Measurements from ENCODE around the gene LDLRAD2.

DNA sequence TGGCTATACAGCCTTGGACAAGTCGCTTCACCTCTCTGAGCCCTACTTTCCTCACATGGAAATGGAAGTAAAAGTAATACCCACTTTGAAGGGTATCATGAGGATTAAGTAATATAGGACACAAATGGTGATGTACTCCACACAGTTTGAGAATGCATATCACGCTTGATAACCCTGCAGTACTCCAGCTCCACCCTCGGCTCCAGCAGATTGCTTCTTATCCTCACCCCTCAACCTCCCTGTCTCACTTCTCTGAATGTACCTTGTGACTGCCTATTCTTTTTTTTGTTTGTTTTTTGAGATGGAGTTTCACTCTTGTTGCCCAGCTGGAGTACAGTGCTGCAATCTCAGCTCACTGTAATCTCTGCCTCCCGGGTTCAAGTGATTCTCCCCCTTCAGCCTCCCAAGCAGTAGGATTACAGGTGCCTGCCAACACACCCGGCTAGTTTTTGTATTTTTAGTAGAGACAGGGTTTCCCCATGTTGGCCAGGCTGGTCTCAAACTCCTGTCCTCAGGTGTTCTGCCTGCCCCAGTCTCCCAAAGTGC is 55.5 kb downstream of the LDLRAD2 start:
- TF ChIP-seq CTCF (IDR thresholded peaks at IDR 0.05 in 2 of 3, conservative IDR thresholded peaks at IDR 0.05 in 1 of 3; ENCODE audit: control insufficient read depth in 2 of 3, extremely low read depth in 1 of 3, insufficient read depth in 1 of 3, low read depth in 3 of 3, low read length in 3 of 3), result no peak
- TF ChIP-seq NRF1 (conservative IDR thresholded peaks at IDR 0.05; ENCODE audit: low read depth, low read length), result no peak
- TF ChIP-seq, protein P1, sequence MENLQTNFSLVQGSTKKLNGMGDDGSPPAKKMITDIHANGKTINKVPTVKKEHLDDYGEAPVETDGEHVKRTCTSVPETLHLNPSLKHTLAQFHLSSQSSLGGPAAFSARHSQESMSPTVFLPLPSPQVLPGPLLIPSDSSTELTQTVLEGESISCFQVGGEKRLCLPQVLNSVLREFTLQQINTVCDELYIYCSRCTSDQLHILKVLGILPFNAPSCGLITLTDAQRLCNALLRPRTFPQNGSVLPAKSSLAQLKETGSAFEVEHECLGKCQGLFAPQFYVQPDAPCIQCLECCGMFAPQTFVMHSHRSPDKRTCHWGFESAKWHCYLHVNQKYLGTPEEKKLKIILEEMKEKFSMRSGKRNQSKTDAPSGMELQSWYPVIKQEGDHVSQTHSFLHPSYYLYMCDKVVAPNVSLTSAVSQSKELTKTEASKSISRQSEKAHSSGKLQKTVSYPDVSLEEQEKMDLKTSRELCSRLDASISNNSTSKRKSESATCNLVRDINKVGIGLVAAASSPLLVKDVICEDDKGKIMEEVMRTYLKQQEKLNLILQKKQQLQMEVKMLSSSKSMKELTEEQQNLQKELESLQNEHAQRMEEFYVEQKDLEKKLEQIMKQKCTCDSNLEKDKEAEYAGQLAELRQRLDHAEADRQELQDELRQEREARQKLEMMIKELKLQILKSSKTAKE (IDR thresholded peaks at IDR 0.05; ENCODE audit: low read depth, poor library complexity, severe bottlenecking), result no peak
- no peak for TF ChIP-seq TBL1XR1 (IDR thresholded peaks at IDR 0.05; ENCODE audit: low read depth, low read length)

Data from GM12878 (cell line).